GM18517 (cell line): ENCODE results near the gene CLEC19A.

Experiments
- ATAC-seq: cut with Tn5 transposase; IDR thresholded peaks from one replicate; pipeline ENCODE4 v1.9.1; 2021; ENCODE audit warnings: mild to moderate bottlenecking, moderate library complexity; ENCODE audit not compliant: unreplicated experiment

The CLEC19A gene

DNA sequence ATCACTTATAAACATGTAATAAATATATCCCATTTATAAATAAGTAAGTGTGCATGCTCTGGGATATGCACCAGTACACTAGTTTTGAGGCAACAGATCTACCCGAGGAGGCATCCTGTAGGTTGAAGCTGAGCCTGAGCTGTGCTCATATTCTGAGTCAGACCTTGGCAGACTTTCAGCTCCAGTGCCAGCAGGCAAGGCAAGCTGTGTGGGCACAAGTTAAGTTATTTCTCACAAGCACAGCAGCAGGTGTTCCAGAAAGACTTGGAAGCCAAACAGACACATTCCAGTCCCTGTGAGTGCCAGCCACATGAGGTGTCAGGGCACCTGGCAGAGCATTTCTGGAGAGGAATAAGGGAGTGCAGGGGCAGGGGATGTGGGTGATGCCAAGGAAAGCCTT, 1.3 kb upstream of the CLEC19A start:
- no peak for ATAC-seq

DNA sequence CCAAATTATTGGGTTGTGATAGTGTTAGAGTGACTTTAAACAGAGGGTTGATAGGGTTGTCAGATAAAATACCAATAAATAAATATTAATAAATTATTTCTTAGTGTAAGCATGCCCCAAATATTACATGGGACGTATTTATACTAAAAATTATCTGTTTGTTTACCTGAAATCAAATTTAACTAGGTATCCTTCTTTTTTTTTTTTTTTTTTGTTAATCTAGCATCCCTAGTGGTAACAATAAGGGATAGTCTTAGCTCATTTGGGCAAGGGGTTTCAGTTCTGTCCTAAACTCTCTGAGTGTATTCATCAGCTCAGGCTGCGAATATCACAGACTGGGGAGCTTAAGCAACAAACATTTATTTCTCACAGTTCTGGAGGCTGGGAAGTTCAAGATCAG, 1.3 kb downstream of the CLEC19A start:
- ATAC-seq, result no peak

DNA sequence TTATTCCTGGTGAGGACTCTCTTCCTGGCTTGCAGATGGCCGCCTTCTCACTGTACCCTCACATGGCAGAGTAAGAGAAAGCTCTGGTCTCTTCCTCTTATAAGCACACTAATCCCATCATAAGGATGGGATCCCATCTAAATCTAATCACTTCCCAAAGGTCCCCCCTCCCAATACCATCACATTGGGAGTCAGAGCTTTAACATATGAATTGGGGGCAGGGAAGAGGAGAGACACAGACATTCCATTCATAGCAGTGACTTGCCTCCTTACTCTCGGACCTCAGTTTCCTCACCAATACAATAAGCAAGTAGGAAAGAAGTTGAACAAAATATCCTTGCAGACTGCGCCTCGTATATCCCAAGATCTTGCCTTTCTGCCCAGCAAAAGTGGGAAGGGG, 1.7 kb downstream of the CLEC19A start:
- ATAC-seq, result no peak

DNA sequence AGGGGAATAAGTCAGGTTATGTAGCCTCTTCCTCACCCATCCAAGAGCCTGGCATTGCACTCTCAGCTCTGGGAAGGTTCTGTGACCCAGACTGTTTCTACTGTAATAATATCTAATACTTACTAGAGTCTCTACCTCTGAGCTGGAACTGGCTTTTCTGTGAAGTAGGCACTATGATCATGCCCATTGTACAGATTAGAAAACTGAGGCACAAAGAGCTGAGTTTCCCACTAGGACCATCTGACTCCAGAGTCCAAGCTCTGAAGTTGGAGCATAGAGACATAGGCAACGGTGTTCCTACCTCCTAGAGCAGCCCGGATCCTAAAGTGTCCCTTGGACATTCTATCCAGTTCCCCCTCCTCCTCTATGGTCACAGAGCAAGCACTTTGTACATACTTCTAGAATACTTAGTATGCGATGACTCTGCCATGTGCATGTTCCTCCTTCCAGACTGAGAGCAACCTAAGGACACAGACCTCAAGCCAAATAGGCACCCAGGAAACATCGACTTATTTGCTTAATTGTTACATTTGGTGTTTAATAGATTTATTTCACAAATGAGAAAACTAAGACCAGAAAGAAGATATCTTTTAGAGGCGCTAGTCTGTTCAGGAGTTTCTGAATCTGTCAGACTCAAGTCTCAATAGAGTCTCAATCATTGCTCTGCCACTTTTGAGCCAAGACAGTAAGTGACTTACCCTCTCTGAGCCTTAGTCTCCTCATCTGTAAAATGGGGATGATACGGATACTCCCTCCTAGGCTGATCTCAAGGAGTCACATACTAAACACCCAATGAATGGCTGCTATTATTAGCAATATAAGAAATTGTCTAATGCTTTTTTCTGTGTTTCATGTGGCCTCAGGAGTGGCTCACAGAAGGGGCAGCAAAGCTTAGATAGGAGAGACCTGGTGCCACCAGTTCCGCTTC, 3.6 kb downstream of the CLEC19A start:
- ATAC-seq, result no peak

DNA sequence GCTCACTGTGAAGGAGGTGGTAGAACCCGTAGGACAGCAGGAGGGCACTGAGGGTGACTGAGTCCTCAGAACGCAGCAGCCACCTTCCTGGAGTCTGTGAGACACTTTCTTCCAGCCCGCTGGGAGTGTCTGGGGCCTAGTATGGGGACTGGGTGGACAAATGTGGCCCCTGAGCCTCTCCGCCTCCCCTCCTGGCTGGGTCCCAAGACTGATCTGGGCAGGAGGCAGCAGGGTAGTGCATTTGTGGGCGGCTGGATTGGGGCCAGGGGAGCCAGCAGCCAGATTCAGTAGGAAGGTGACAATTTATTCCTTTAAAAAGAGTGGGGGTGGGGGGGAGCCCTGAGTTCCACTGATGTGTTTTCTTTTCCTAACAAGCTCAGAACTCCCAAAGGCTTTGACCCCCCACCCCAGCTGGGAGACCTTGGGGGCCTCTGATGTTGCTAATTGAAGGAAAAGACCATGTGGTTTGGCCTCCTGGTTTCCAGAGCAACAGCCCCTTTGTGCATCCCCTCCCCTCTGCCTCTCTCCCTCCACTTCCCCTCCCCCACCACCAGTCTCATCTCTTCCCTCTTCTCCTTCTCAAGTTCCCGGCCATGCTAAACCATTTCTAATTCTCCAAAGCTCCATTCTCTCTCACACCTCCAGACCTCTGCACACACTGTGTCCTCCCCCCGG, 4.4 kb downstream of the CLEC19A start:
- no peak for ATAC-seq

DNA sequence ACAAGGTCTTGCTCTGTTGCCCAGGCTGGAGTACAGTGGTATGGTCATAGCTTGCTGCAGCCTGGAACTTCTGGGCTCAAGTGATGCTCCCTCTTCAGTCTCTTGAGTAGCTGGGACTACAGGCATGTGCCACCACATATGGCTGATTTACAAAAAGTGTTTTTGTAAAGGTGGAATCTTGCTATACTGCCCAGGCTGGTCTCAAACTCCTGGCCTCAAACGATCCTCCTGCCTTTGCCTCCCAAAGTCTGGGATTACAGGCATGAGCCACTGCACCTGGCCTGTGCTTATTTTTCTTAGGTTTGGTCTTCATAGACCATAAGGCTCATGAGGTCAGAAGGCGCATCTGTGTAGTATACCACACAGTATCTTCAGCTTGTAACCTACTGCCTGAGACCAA, 5.3 kb downstream of the CLEC19A start:
- no peak for ATAC-seq

DNA sequence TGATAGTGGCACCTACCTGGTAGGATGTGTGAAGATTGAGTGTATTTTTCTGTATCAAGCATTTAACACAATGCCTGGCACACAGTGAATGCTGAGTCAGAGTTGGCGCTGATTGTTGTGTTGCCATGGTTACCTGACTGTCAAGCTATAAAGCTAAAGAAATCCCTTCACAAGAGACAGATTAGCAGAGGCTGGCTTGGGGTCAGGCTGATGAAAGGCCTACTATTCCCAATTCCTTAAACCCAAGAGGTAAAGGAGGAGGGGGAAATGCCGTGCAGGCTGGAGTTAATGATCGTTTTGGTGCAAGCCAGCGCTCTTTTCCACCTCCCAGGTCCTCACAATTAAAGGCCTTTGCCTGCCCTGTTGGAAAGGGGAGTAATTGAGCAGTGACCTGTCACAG, 5.9 kb downstream of the CLEC19A start:
- no peak for ATAC-seq

DNA sequence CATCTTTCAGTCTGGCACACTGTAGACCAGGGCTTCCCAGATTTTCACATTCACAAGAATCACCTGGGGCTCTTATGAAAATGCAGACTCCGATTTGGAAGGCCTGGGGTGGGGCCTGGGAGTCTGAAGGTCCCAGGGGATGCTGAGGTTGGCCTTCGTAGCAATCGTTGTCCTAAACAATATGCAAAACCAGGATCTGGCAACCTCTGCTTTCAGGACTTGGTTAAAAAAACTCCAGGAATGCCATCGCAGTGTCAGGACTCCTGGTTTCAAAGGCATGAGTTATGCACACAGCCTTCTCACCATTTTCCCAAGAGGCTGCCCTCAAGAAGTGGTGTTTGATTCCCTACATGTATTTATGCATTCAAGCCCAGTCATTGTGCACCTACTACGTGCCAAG, 6.7 kb downstream of the CLEC19A start:
- ATAC-seq, result no peak

DNA sequence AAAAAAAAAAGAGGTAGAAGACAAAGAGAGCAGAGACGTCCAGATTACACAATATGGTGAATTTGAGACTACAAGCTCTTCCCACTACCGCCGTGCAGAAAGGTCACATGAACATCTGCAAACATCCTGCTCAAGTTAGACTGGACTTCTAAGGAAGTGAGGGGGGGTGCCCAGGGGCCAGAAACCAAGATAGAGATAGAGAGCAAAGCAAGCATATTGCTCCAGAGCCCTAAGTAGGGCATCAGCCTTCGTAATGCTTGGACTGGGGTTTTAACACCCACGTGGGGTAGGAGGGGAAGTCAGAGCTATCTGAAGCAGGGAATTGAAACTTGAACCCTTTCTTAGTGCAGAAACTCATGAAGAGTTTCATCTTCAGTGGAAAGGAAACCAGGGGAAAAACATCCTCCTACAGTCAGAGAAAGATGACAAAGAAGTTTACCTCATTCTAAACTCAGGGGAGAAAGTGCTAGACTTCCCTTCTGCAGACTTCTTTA, 8.7 kb downstream of the CLEC19A start:
- peak; percentile 88 for ATAC-seq

DNA sequence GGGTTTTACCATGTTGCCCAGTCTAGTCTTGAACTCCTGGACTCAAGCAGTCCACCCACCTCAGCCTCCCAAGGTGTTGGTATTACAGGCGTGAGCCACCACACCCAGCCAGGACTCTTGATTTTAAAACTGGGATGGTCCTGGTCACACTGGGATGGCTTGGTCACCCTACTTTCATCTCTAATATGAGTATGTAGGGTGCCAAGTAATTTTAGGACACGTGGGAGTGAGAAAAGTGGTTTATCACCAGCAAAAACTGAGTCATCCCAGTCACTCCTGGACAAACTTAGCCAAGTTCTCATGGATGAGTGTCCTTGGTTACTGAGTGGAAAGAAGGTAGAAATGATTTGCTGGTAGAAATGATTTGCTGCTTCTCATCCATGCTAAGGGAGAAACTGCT, 9.9 kb downstream of the CLEC19A start:
- no peak for ATAC-seq

DNA sequence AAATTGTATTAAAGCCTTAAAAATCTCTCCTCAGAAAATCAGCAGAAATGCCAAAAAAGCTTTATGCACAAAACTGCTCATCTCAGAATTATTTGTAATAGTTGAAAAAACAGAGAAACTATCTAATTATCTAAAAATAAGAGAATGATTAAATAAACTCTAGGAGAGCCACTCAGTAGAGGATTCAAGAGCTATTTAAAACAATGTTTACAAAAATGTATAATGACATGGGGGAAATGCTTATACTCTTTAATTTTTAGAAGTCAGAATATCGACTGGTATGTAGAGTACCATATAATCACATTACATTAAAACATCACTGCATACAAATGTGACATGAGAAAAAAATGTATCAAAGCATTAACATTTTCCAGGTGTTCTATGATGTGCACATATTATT, 11.9 kb downstream of the CLEC19A start:
- no peak for ATAC-seq

DNA sequence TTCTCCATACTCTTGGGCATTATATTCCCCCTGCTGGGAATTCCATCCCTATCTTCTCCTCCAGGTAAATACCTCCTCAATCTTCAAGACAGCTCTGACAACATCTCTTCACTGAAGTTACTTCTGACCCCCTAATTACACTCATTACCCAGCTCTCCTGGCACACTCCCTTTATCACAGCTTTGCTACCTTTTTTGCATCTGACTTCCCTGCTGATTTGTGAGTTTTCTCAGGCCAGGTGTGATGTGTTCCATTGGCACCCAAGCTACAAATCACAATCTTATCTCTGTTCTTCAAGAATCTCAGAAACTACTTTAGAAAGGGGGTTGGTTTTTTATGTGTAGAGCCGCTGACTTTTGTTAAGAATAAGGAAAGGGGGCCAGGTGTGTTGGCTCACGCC, 14.0 kb downstream of the CLEC19A start:
- no peak for ATAC-seq

DNA sequence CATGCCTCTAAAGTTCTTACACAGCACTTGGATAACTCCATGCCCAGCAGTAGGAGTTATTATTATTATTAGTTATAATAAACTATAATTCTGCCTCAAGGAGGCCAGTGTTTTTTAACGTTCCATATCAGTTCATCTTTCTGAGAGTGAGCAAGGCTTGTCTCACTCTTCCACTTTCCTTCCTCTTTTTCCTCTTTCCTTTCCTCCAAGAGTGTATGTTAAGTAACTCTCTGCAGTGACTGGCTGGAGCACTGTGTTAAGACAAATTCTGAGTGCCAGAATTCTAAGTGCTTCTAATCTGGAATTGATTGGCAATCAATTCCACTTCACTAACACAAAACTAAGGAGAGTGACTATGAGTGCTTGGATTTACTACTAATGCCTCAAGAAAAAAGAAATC, 16.4 kb downstream of the CLEC19A start:
- ATAC-seq, result no peak

DNA sequence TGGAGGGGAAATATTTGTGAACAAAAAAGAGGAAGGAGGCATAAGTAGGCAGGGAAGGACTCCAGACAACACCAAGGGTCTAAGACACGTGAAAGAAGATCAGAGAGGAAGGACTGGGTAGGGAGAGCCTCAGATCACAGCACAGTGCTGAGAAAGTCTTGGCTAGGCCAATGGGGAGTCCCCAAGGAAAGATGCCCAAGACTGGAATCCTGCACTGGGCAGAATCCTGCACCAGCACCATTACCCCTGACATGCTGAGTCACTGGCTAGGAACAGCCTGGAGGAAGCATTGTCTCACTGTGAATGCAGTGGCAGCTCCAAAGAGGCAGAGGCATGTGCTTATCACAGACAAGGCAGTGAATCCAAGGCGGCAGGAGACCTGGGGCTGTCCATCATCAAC, 19.2 kb downstream of the CLEC19A start:
- ATAC-seq, result no peak

DNA sequence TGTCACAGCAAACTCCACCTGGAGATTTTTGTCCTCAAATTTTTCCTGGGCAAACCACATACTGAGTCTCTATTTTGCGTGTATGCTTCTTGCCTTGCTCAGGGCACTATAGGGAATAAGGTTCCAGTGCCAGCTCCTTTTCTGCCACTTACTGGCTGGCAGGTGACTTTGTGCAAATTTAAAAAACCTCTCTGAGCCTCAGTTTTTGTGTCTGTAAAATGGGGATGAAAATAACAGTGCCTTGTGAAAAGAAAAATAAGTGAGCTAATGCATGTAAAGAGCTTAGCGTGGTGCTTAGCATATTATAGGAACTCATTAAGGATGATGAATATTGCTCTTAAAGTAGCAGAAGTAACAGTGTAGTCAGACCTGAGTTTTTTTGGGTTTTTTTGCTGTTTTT, 19.9 kb downstream of the CLEC19A start:
- ATAC-seq, result no peak

DNA sequence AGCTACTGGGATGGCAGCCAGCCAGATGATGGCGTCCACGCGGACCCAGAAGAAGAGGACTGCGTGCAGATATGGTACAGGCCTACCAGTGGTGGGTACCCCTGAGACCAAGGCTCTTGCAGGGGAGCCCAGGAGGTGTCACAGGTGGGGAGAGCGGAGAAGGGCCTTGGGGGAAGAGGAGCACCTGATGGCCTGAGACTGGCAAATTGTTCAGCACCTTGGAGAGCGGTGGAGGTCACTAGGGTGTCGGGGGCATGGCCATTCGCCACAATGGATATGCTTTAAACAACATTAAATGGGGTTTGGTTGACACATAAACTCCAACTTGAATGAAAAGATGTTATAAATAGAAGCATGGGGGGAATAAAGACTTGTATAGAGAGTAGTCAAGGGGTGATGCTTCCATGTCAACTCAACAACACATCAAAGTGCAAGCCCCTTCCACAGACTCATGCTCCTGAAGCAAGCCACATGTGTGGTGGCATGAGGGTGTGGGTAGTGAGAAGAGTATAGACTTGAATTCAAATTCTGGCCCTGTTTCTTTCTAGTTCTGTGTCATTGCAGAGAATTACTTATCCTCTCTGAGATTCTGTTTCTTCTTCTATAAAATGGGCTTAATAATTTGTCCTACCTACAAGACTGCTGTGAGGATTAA, 22.2 kb downstream of the CLEC19A start:
- ATAC-seq, result no peak

DNA sequence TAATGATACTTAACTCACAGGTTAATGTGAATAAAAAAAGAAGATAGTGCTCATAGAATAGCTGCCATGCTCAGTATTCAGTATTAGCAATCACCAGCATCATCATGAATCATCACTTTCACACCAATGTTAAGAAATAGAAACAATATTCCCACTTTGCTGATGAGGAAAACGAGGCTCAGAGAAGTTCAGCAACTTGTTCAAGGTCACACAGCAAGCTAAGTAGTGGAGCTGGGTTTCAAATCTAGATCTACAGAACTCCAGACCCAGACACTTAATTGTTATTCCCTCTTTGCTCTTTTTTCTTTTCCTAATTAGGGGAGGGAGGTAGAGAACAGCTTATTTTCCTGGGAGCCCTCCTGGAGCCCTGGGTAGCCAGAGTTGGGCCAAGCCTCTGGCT, 22.9 kb downstream of the CLEC19A start:
- ATAC-seq, result no peak

DNA sequence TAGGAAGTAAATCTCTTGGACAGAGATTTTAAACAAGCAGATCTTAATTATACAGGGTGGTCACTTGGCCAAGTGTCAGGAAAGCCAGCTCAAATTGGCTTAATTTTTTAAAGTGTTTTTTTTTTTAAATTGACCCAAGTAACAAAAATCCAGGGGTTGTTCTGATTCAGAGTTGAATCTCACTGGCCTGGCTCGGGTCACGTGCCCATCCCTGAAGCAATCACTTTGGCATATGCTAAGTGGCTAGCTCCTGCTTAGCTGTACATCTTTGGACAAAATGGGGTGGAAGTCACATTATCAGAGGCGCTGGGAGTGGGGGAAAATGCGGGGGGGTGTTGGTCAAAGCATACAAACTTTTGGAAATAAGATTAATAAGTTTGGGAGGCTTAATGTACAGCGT, 23.6 kb downstream of the CLEC19A start:
- no peak for ATAC-seq

DNA sequence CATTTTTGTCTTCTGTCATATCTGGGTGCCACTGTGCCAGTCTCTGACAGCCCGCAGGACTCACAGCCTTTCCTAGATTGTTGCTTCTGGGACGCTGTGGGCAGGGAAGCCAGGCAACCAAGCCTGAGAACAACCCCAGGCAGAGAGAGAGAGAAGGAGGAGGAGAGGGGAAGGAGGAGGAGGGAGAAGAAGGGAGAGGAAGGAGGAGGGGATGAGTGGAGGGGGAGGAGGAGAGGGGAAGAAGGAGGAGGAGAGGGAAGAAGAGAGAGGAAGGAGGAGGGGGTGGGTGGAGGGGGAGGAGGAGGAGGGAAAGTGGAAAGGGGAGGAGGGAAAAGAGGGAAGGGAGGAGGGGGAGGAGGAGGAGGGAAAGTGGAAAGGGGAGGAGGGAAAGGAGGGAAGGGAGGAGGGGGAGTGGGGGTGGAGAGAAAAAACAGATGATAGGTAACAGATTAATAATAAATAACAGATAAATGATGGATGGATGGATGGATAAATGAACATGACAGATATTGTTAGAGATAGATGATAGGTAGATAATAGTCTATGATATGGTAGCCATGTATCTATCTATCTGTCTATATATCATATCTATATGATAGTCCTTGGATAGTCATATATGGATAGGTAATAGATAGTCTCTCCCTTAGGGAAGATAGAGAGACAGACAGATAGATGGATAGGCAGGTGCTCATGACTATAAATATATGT, 29.3 kb downstream of the CLEC19A start:
- ATAC-seq, result no peak

DNA sequence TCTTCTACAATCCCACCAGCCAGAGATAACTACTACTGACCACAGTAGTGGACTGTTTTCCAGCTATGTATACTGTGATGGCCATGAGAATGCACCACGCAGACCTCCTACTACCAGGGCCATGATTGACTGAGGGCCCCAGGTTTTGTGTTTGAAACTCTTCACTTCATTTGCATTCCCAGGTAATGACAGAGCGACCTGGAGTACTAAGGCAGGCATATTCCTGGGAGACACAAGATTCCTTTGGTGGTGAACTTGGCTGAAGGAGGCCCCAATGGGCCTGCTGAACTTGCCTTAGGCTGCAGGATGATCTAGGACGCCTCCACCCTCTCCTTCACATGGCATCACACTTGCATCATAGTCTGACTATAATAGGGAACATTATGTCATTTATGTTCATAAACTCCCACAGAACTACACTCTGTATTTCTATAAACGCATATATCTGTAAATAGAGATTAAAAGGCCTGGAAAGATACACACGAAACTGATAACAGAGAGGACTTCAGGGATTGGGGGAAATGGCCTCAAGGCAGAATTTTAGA, 30.4 kb downstream of the CLEC19A start:
- no peak for ATAC-seq

DNA sequence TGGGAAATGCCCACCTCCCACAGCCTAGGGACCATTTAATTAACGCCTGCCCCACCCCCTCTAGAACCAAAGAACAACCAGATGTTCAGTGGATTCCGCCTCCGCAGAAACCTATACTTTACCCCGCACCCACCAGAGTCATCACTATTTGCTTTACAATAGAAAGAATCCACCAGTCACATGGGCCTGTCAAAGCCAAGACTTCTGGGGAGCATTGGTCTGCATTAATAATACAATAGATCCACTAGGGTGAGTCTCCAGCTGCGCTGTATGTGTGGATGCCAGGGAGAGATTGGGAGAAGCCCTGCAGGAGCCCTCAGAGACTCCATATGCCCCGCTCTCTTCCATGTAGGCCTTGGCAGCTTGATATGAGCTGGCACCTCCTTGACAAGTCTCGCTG, 31.3 kb downstream of the CLEC19A start:
- no peak for ATAC-seq
